Mucosa of descending colon (tissue), 3 donors: ENCODE measurements around the gene TRPV6. TPM values are rescaled to one million over a fixed set of nuclear protein-coding genes. Genes with fewer than 3 reads are reported as not detected.

Source experiments
- ATAC-seq: fragments of 200-7000 bp; cut with Tn5 transposase; one replicate; pipeline ENCODE4 v1.9.1; 2020; ENCODE audit warnings: mild to moderate bottlenecking, moderate library complexity
- DNase-seq, 3 donors: peaks; one replicate each; pipeline ENCODE4 v3.0.0-alpha.2; 2020
- H3K36me3 ChIP-seq: fragments of 200-600 bp; one replicate; pipeline ENCODE4 v1.8.0; 2021; ENCODE audit warnings: low read depth, mild to moderate bottlenecking
- H3K4me1 ChIP-seq: fragments of 200-600 bp; one replicate; pipeline ENCODE4 v1.8.0; 2021; ENCODE audit warnings: low read depth, mild to moderate bottlenecking
- H3K4me3 ChIP-seq: fragments of 200-600 bp; one replicate; pipeline ENCODE4 v1.8.0; 2021; ENCODE audit warnings: mild to moderate bottlenecking
- H3K9me3 ChIP-seq: fragments of 200-600 bp; one replicate; pipeline ENCODE4 v1.8.0; 2021; ENCODE audit warnings: mild to moderate bottlenecking
- CTCF ChIP-seq: fragments of 200-600 bp; IDR thresholded peaks from one replicate; pipeline ENCODE4 v1.8.0; 2022; ENCODE audit warnings: antibody characterized with exemption, mild to moderate bottlenecking
- intact Hi-C, 2 donors: fragments of 100-400 bp; cut with DNase I in 1 of 2; cut with micrococcal nuclease in 1 of 2; formaldehyde crosslinking; loops; one replicate each; pipeline versions ENCODE4 v1.11.0 to v1.11.1; 2022; cut with DNase I, micrococcal nuclease
- total RNA-seq, 3 donors: library from RNA; stranded (reverse); fragmentation: NEBNext Ultra II Directional in 2 of 3; extraction: Animal tissue kit (Norgen Biotek cat#: 25700) in 2 of 3; gene quantifications; one replicate each; pipeline versions ENCODE4 v1.2.1 to v1.2.4, GENCODE V29; 2021 to 2023
- donor health status: DM: no; HTN: no; CAD: no; lungs with moderate emphysema.
- donor health status: DM: no; HTN: no; CAD: no.
- donor health status: DM: no; HTN: yes; CAD: no.

Gene TRPV6
- total RNA-seq, 3 donors from 2014 or later: 0.35 to 0.55 (median 0.44) TPM

GRCh38 chr7:142899661-142900060 lies 14.1 kb upstream of the TRPV6 start:
- no peaks in the 10 kb centered on the region for H3K9me3 ChIP-seq
- intact Hi-C loops: no loop called here
- no peak overlapping the region for H3K4me3 ChIP-seq
- ATAC-seq (no peak), DNase-seq (no peak)
- H3K4me1 ChIP-seq: no peaks in the 10 kb centered on the region
- no peaks in the 10 kb centered on the region for H3K36me3 ChIP-seq
- TF ChIP-seq CTCF: no peak

- Histone ChIP-seq H3K4me1 (no peaks in the 10 kb centered on the region), H3K4me3 (no peak overlapping the region), H3K9me3 (no peaks in the 10 kb centered on the region), H3K36me3 (no peaks in the 10 kb centered on the region)
- DNase-seq (no peak), ATAC-seq (no peak)
- intact Hi-C loops: no loop called here
- no peak for TF ChIP-seq CTCF
Observed at GRCh38 chr7:142898377-142899170, 13.0 kb upstream of the TRPV6 start.

- intact Hi-C loops: no loop called here
- ATAC-seq: no peak
- H3K9me3 ChIP-seq: no peaks in the 10 kb centered on the region
- no peaks in the 10 kb centered on the region for H3K4me1 ChIP-seq
- no peak overlapping the region for H3K4me3 ChIP-seq
- no peaks in the 10 kb centered on the region for H3K36me3 ChIP-seq
- no peak for DNase-seq
- no peak for TF ChIP-seq CTCF
Observed at GRCh38 chr7:142897691-142898090, 12.1 kb upstream of the TRPV6 start.

GRCh38 chr7:142896741-142897379 lies 11.3 kb upstream of the TRPV6 start:
- no peaks in the 10 kb centered on the region for H3K36me3 ChIP-seq
- H3K9me3 ChIP-seq: no peaks in the 10 kb centered on the region
- ATAC-seq (no peak), DNase-seq (no peak)
- no peak overlapping the region for H3K4me3 ChIP-seq
- TF ChIP-seq CTCF: no peak
- no peaks in the 10 kb centered on the region for H3K4me1 ChIP-seq
- intact Hi-C loops: no loop called here

- TF ChIP-seq CTCF: no peak
- DNase-seq: no peak
- ATAC-seq: no peak
- intact Hi-C loops: no loop called here
- H3K4me3 ChIP-seq: no peak overlapping the region
- no peaks in the 10 kb centered on the region for H3K36me3 ChIP-seq
- no peaks in the 10 kb centered on the region for H3K9me3 ChIP-seq
- H3K4me1 ChIP-seq: no peaks in the 10 kb centered on the region
Observed at GRCh38 chr7:142896151-142896550, 10.6 kb upstream of the TRPV6 start.
